Osteocyte (in vitro differentiated cells): ENCODE measurements around the gene SBF2. TPM values are rescaled to one million over a fixed set of nuclear protein-coding genes. Genes with fewer than 3 reads are reported as not detected.

ENCODE experiments used
- DNase-seq: peaks from one replicate; pipeline ENCODE4 v3.0.0; 2021; ENCODE audit warnings: mixed read lengths; ENCODE audit not compliant: unreplicated experiment; ENCODE audit errors: extremely low spot score
- H3K27ac Mint-ChIP-seq: one replicate; pipeline ENCODE4 v1.8.0; 2021; ENCODE audit warnings: mild to moderate bottlenecking, mixed read lengths; ENCODE audit not compliant: unreplicated experiment
- H3K27me3 Mint-ChIP-seq: one replicate; pipeline ENCODE4 v1.8.0; 2021; ENCODE audit warnings: mixed read lengths; ENCODE audit not compliant: unreplicated experiment
- H3K36me3 Mint-ChIP-seq: one replicate; pipeline ENCODE4 v1.8.0; 2021; ENCODE audit warnings: mixed read lengths; ENCODE audit not compliant: unreplicated experiment
- H3K4me1 Mint-ChIP-seq: one replicate; pipeline ENCODE4 v1.8.0; 2021; ENCODE audit warnings: mixed read lengths; ENCODE audit not compliant: unreplicated experiment
- H3K4me3 Mint-ChIP-seq: one replicate; pipeline ENCODE4 v1.8.0; 2021; ENCODE audit warnings: mild to moderate bottlenecking, moderate library complexity, mixed read lengths; ENCODE audit not compliant: unreplicated experiment
- H3K9me3 Mint-ChIP-seq: one replicate; pipeline ENCODE4 v1.8.0; 2021; ENCODE audit warnings: mixed read lengths; ENCODE audit not compliant: unreplicated experiment
- CTCF ChIP-seq: fragments of 200-600 bp; sonication (generic); IDR thresholded peaks from 2 replicates; pipeline ENCODE4 v1.5.0; 2021; ENCODE audit warnings: antibody characterized with exemption, mild to moderate bottlenecking, moderate library complexity
- total RNA-seq: library from RNA; stranded (reverse); gene quantifications from 2 replicates; pipeline ENCODE4 v1.2.1, GENCODE V29; 2021

Gene SBF2
- total RNA-seq, 1 donor from 2014 or later: 65.2 TPM

- no peaks in the 10 kb centered on the region for H3K36me3 Mint-ChIP-seq
- H3K27ac Mint-ChIP-seq: peak overlapping the region; percentile 93
- H3K27me3 Mint-ChIP-seq: no peaks in the 10 kb centered on the region
- no peak overlapping the region for H3K4me3 Mint-ChIP-seq
- no peaks in the 10 kb centered on the region for H3K9me3 Mint-ChIP-seq
- H3K4me1 Mint-ChIP-seq: peaks cover 79% of the 10 kb centered on the region
- no peak for TF ChIP-seq CTCF
- no peak for DNase-seq
Observed at GRCh38 chr11:10325277-10326011, 31.4 kb upstream of the SBF2 start.

GRCh38 chr11:10324474-10324873 is 30.5 kb upstream of the SBF2 start:
- peak overlapping the region; percentile 93 for H3K27ac Mint-ChIP-seq
- no peaks in the 10 kb centered on the region for H3K27me3 Mint-ChIP-seq
- peaks cover 75% of the 10 kb centered on the region for H3K4me1 Mint-ChIP-seq
- DNase-seq: no peak
- TF ChIP-seq CTCF: no peak
- H3K36me3 Mint-ChIP-seq: no peaks in the 10 kb centered on the region
- H3K4me3 Mint-ChIP-seq: no peak overlapping the region
- no peaks in the 10 kb centered on the region for H3K9me3 Mint-ChIP-seq

GRCh38 chr11:10323793-10324170 is 29.8 kb upstream of the SBF2 start:
- Mint-ChIP-seq H3K27ac (peak overlapping the region; percentile 82), H3K4me1 (peaks cover 68% of the 10 kb centered on the region), H3K4me3 (no peak overlapping the region), H3K36me3 (no peaks in the 10 kb centered on the region), H3K9me3 (no peaks in the 10 kb centered on the region), H3K27me3 (no peaks in the 10 kb centered on the region)
- no peak for TF ChIP-seq CTCF
- no peak for DNase-seq

GRCh38 chr11:10322830-10323792 is 29.1 kb upstream of the SBF2 start:
- H3K4me1 Mint-ChIP-seq: peaks cover 62% of the 10 kb centered on the region
- TF ChIP-seq CTCF: peak; percentile 67
- H3K36me3 Mint-ChIP-seq: no peaks in the 10 kb centered on the region
- peak overlapping the region; percentile 94 for H3K27ac Mint-ChIP-seq
- H3K4me3 Mint-ChIP-seq: no peak overlapping the region
- no peak for DNase-seq
- no peaks in the 10 kb centered on the region for H3K27me3 Mint-ChIP-seq
- H3K9me3 Mint-ChIP-seq: no peaks in the 10 kb centered on the region

GRCh38 chr11:10322401-10322800 is 28.4 kb upstream of the SBF2 start:
- DNase-seq: no peak
- Mint-ChIP-seq H3K4me3 (no peak overlapping the region), H3K36me3 (no peaks in the 10 kb centered on the region), H3K27me3 (no peaks in the 10 kb centered on the region), H3K4me1 (peaks cover 59% of the 10 kb centered on the region), H3K27ac (peak overlapping the region; percentile 94), H3K9me3 (no peaks in the 10 kb centered on the region)
- no peak for TF ChIP-seq CTCF
